PC-3 (cell line): ENCODE results near the gene HCFC1. TPM values are rescaled to one million over a fixed set of nuclear protein-coding genes. Genes with fewer than 3 reads are reported as not detected.
"Not testable (repeated sequence)": the region's sequence is repeated elsewhere in the genome, so short reads cannot be mapped to it uniquely, and the experiment has no call there.

Experiments
- ATAC-seq: fragments of 200-7000 bp; cut with Tn5 transposase; 2 replicates; pipeline ENCODE4 v1.9.1; 2020; ENCODE audit warnings: mild to moderate bottlenecking, moderate library complexity
- BruUV-seq: library from RNA; stranded (reverse); fragments of 400-500 nt; replicated peaks from 2 replicates; lab custom pipeline; 2021; lab: Mats Ljungman, UMichigan
- CTCF ChIA-PET: fragments of 300-600 bp; sonication (Branson Sonifier 250); formaldehyde crosslinking; loops from one replicate; lab custom pipeline; 2022; ENCODE audit warnings: antibody characterized with exemption; lab: Charles Lee
- POLR2A ChIA-PET: fragments of 300-600 bp; sonication (Branson Sonifier 250); formaldehyde crosslinking; loops from one replicate; lab custom pipeline; 2022; ENCODE audit warnings: antibody characterized with exemption; ENCODE audit not compliant: unreplicated experiment; lab: Charles Lee
- DNase-seq: peaks from one replicate; pipeline ENCODE4 v3.0.0-alpha.2; 2015
- H2AFZ ChIP-seq: fragments of 300-600 bp; sonication (generic); 2 replicates; pipeline ENCODE4 v1.6.0; 2016; ENCODE audit warnings: antibody characterized with exemption, low read length
- H3F3A ChIP-seq: fragments of 300-600 bp; sonication (generic); one replicate; pipeline ENCODE4 v1.6.0; 2017; ENCODE audit warnings: antibody characterized with exemption, low read length, control low read depth, mild to moderate bottlenecking; ENCODE audit not compliant: unreplicated experiment
- H3K27ac ChIP-seq: fragments of 300-600 bp; sonication (generic); 2 replicates; pipeline ENCODE4 v1.5.1; 2016; ENCODE audit warnings: mild to moderate bottlenecking, low read length
- H3K27me3 ChIP-seq: fragments of 300-600 bp; sonication (generic); 2 replicates; pipeline ENCODE4 v1.6.1; 2016; ENCODE audit warnings: low read length, mixed read lengths
- H3K36me3 ChIP-seq: fragments of 300-600 bp; sonication (generic); 2 replicates; pipeline ENCODE4 v1.6.1; 2016; ENCODE audit warnings: low read depth, mixed run types, low read length, mixed read lengths
- H3K4me1 ChIP-seq: fragments of 300-600 bp; sonication (generic); 2 replicates; pipeline ENCODE4 v1.5.1; 2016; ENCODE audit warnings: low read length; ENCODE audit not compliant: insufficient read depth
- H3K4me2 ChIP-seq: fragments of 300-600 bp; sonication (generic); 2 replicates; pipeline ENCODE4 v1.6.0; 2016; ENCODE audit warnings: low read length
- H3K4me3 ChIP-seq: fragments of 300-600 bp; sonication (generic); 2 replicates; pipeline ENCODE4 v1.5.1; 2016; ENCODE audit warnings: mild to moderate bottlenecking, low read length, mixed read lengths
- H3K79me2 ChIP-seq: fragments of 300-600 bp; sonication (generic); 2 replicates; pipeline ENCODE4 v1.6.1; 2017; ENCODE audit warnings: low read length, mixed read lengths
- H3K9ac ChIP-seq: fragments of 300-600 bp; sonication (generic); 2 replicates; pipeline ENCODE4 v1.6.0; 2016; ENCODE audit warnings: mild to moderate bottlenecking, low read length
- H3K9me2 ChIP-seq: fragments of 300-600 bp; sonication (generic); replicated peaks from 2 replicates; pipeline ENCODE4 v1.6.1; 2016; ENCODE audit warnings: mixed run types, low read length, mixed read lengths
- H3K9me3 ChIP-seq: fragments of 300-600 bp; sonication (generic); 2 replicates; pipeline ENCODE4 v1.6.1; 2016; ENCODE audit warnings: low read length, mixed read lengths
- H4K20me1 ChIP-seq: fragments of 300-600 bp; sonication (generic); 2 replicates; pipeline ENCODE4 v1.6.1; 2016; ENCODE audit warnings: low read length, mixed read lengths
- EZH2 ChIP-seq: fragments of 300-600 bp; sonication (generic); IDR thresholded peaks from one replicate; pipeline ENCODE4 v1.6.1; 2017; ENCODE audit warnings: antibody characterized with exemption, mild to moderate bottlenecking, low read length; ENCODE audit not compliant: unreplicated experiment
- EZH2phosphoT487 ChIP-seq: fragments of 300-600 bp; sonication (generic); IDR thresholded peaks from 2 replicates; pipeline ENCODE4 v1.6.1; 2018; ENCODE audit warnings: mild to moderate bottlenecking, antibody characterized with exemption, low read length, borderline replicate concordance
- intact Hi-C: fragments of 100-400 bp; cut with micrococcal nuclease; formaldehyde crosslinking; loops from 2 replicates; pipeline ENCODE4 v1.9.0; 2023
- total RNA-seq: library from RNA; depleted of rRNA; stranded (reverse); fragments of >200 nt; gene quantifications from 2 replicates; pipeline ENCODE4 v1.2.3, GENCODE V29; 2014
- TF ChIP-seq, protein P1 (sequence below): fragments of 300-600 bp; sonication (generic); conservative IDR thresholded peaks from 2 replicates; pipeline ENCODE4 v1.5.1; 2017; ENCODE audit warnings: antibody characterized with exemption, low read depth, mild to moderate bottlenecking, low read length

The HCFC1 gene
- total RNA-seq, 1 experiment from 2014 or later = 66.9 TPM

DNA sequence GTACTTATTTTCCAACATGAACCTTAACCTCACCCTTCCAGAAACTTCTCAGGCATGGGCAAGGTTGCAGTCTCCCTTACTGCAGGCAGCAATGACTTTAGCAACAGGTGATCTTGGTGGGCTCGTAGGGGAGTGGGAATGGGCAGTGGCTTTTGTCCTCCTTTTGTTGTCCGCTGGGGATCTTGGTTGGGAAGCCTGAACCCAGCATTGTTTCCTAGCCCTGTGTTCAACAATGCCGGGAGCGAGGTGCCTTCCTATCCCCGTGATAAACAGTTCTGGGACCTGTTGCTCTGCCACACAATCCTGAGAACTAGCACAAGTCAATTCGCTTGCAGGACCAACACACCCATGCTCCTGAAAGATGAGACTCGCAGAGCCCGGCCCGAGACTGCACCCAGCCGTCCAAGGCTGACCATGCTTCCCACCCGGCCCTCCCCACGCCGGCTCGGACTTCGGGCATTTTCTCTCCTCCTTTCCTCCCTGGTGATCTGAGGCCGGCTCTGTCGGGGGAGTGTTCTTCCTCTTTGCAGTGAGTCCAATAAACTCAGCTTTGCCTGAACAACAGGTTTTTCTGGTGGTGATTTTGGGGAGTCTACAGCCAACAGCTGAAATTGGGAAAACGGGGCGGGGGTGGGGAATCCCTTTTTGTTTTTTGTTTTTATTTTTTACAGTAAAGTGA is 27.9 kb upstream of the HCFC1 start:
- peak; percentile 31; the same call in 1 of the 2 replicates for ATAC-seq
- ChIA-PET POLR2A (no interaction called here), CTCF (no interaction called here)

DNA sequence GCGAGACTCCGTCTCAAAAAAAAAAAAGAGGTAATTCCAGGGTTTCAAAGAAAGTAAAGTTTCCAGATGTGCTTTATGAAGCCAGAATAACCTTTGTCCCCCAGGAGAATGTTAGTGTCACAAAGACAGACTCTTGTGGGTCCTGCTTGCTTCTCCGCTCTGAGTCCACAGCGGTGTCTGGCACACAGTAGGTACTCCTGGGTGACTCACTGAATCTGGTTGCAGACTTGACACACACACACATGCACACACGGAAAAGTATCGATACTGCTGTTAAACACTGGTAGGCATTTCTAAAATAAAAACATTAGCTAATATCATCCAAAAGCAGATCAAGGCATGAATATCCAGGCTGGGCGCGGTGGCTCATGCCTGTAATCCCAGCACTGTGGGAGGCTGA is 23.9 kb upstream of the HCFC1 start:
- ChIA-PET CTCF (no interaction called here), POLR2A (no interaction called here)
- no peak for ATAC-seq
- Histone ChIP-seq H3K4me1 (peaks cover 6% of the 10 kb centered on the region; the same call in 1 of the 2 replicates), H3K27me3 (no peaks in the 10 kb centered on the region), H3K9me3 (no peaks in the 10 kb centered on the region), H3K9ac (no peak overlapping the region), H3K4me2 (no peak overlapping the region), H3K36me3 (no peaks in the 10 kb centered on the region), H3K9me2 (no peaks in the 10 kb centered on the region), H3K4me3 (no peak overlapping the region), H4K20me1 (no peaks in the 10 kb centered on the region), H3K27ac (no peak overlapping the region), H3F3A (no peaks in the 10 kb centered on the region), H3K79me2 (no peaks in the 10 kb centered on the region), H2AFZ (no peak overlapping the region)
- intact Hi-C loops = no loop called here
- no TSS peak for BruUV-seq
- no peak for TF ChIP-seq EZH2phosphoT487
- TF ChIP-seq, protein P1, sequence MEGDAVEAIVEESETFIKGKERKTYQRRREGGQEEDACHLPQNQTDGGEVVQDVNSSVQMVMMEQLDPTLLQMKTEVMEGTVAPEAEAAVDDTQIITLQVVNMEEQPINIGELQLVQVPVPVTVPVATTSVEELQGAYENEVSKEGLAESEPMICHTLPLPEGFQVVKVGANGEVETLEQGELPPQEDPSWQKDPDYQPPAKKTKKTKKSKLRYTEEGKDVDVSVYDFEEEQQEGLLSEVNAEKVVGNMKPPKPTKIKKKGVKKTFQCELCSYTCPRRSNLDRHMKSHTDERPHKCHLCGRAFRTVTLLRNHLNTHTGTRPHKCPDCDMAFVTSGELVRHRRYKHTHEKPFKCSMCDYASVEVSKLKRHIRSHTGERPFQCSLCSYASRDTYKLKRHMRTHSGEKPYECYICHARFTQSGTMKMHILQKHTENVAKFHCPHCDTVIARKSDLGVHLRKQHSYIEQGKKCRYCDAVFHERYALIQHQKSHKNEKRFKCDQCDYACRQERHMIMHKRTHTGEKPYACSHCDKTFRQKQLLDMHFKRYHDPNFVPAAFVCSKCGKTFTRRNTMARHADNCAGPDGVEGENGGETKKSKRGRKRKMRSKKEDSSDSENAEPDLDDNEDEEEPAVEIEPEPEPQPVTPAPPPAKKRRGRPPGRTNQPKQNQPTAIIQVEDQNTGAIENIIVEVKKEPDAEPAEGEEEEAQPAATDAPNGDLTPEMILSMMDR = no peak
- no peak for TF ChIP-seq EZH2
- DNase-seq = no peak

More for the DNA sequence above, 27.9 kb upstream of the HCFC1 start:
- no peaks in the 10 kb centered on the region for H3K36me3 ChIP-seq
- BruUV-seq = no TSS peak
- H3K4me1 ChIP-seq = peaks cover 6% of the 10 kb centered on the region; the same call in 1 of the 2 replicates
- H3F3A ChIP-seq = no peaks in the 10 kb centered on the region
- H3K4me2 ChIP-seq = peak overlapping the region; percentile 76
- no peak overlapping the region for H3K9ac ChIP-seq
- H3K27ac ChIP-seq = no peak overlapping the region
- H3K4me3 ChIP-seq = peak overlapping the region; percentile 37; the same call in 1 of the 2 replicates
- TF ChIP-seq EZH2phosphoT487 = no peak
- TF ChIP-seq, protein P1 = no peak
- TF ChIP-seq EZH2 = no peak
- H4K20me1 ChIP-seq = no peaks in the 10 kb centered on the region
- H3K9me3 ChIP-seq = no peaks in the 10 kb centered on the region
- intact Hi-C loops = no loop called here
- H3K27me3 ChIP-seq = no peaks in the 10 kb centered on the region
- no peaks in the 10 kb centered on the region for H3K79me2 ChIP-seq
- no peaks in the 10 kb centered on the region for H3K9me2 ChIP-seq
- DNase-seq = peak; percentile 12
- H2AFZ ChIP-seq = 0 out of 2 replicates have a peak overlapping the region, but pooled peaks have one; percentile 5

DNA sequence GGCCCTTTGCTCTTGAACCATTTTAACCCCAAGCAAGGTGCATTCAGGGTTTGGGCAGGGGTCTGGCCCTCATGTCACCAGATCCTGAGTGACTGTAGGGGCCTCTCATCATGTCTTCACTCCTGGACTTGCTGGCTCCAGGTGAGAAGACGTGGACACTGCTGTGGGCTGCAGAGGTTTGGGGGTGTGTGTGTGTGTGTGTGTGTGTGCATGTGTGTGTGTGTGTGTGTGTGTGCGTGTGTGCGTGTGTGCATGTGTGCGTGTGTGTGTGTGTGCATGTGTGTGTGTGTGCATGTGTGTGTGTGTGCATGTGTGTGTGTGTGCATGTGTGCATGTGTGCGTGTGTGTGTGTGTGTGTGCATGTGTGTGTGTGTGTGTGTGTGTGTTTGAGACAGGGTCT is 22.8 kb upstream of the HCFC1 start:
- H3K4me2 ChIP-seq, H3K36me3 ChIP-seq, H3K9ac ChIP-seq, H3K27ac ChIP-seq, BruUV-seq, CTCF ChIA-PET, H3K4me3 ChIP-seq, H3K9me2 ChIP-seq, ATAC-seq, H3K27me3 ChIP-seq, DNase-seq, H3K4me1 ChIP-seq, H3F3A ChIP-seq, POLR2A ChIA-PET, H3K9me3 ChIP-seq, H2AFZ ChIP-seq, intact Hi-C loops, H3K79me2 ChIP-seq, H4K20me1 ChIP-seq: not testable (repeated sequence)
